ENCODE measurements around the gene ZNF626. TPM values are rescaled to one million over a fixed set of nuclear protein-coding genes. Genes with fewer than 3 reads are reported as not detected.
A peak's percentile ranks its signal among the peaks of the same experiment; 100 is the strongest.
"Not testable (repeated sequence)": the region's sequence is repeated elsewhere in the genome, so short reads cannot be mapped to it uniquely, and the experiment has no call there.

Gene ZNF626
- 10 to 100 TPM in 1 of 2 experiments, 1 to 10 TPM in 1; 9.9 to 11.2 TPM for total RNA-seq
- polyA plus RNA-seq = 17.4 TPM

DNA sequence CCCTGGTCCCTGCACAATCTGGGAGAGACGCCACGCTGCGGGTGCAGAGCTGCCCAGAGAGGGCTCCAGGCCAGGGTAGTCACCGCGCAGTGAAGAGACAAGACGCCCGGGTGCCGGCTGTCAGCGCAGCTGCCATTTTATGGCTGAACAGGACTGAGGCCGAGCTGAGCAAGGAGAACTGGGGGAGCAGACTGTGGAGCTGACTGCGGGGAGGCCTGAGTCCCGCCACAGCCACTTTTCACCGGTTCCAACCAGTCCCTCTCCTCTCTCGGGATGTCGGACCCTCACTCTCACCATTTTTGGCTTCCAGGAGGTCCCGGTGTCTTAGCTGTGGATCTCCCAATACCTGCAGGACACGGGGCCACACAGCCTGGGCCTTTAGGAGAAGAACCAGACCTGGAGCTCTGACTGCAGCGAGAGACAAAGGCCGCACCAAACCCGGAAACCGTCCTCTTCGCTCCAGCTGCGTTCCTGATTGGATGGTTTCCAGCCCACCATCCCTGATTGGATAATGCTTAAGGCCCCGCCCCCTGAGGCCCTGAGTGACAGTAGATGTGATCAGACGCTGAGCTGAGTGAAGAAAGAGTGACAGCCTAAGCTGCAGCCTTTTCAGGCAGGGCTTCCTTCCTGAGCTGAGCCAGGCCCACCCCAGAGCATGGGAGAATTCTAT, at the start of gene ZNF626:
ZNF626 (minus strand) TSS at position 422 of the 670 bp plus-strand sequence; CDS start at position 297, 125 bp downstream.
- peaks cover 51 to 81% (median 57%) of the 10 kb centered on the region in 3 donors for H3K4me1 Mint-ChIP-seq
- peaks cover 7 to 27% (median 12%) of the 10 kb centered on the region in 5 donors for H3K9me3 Mint-ChIP-seq
- peaks cover 0 to 1% of the 10 kb centered on the region in 2 donors for H3K27me3 Mint-ChIP-seq
- peak within 1 kb of the TSS; percentile 93 for H3K4me3 ChIP-seq (ENCODE audit: low read length)
- H3K27ac ChIP-seq (ENCODE audit: low read depth, low read length) = peak within 1 kb of the TSS; percentile 81
- peaks cover 4% of the 10 kb centered on the region for H3K9me3 ChIP-seq (ENCODE audit: low read length)
- CTCF ChIA-PET = interaction anchor here (0.8 to 3.3 kb wide), 2 partner anchors 96 to 119 kb away, joined by 3 to 14 read pairs; partner anchors contain the start of gene ZNF737
- POLR2A ChIA-PET = interaction anchor here (0.8 to 1.9 kb wide), 6 partner anchors 57 to 480 kb away, joined by 3 to 30 read pairs (median 6); partner anchors contain the start of genes ZNF431, ZNF66, ZNF737 and ZNF85
- DNase-seq = peak; percentile 84 to 96 (median 89)
- H3K4me3 Mint-ChIP-seq = peak within 1 kb of the TSS; percentile 92 to 98 (median 94)
- peak within 1 kb of the TSS; percentile 82 to 97 (median 96) for H3K27ac Mint-ChIP-seq
- H3K4me1 ChIP-seq (ENCODE audit: insufficient read depth, low read length) = peaks cover 7% of the 10 kb centered on the region
- no peaks in the 10 kb centered on the region for H3K36me3 ChIP-seq (ENCODE audit: insufficient read depth, low read length)
- peaks cover 14 to 42% (median 30%) of the 10 kb centered on the region in 3 donors for H3K36me3 Mint-ChIP-seq
- H3K27me3 ChIP-seq (ENCODE audit: insufficient read depth, low read length, poor library complexity, severe bottlenecking) = no peaks in the 10 kb centered on the region

- H3K4me1 Mint-ChIP-seq = peaks cover 3 to 7% (median 5%) of the 10 kb centered on the region in 3 donors
- POLR2A ChIA-PET = no interaction called here
Observed at GRCh38 chr19:20669263-20669662, 7.9 kb upstream of the ZNF626 start.

DNA sequence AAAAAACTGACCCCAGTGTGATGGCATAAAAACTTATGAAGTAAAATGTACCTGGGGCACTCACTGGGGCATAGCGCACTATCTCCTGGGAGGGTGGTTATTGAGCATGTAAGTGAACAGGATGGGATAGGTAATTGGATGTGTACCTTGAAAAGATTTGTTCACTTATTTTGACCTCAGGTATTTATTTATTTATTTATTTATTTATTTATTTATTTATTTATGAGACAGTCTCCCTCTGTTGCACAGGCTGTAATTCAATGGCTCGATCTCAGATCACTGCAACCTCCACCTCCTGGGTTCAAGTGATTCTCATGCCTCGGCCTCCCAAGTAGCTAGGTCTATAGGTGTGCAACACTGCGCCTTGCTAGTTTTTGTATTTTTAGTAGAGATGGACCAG, 5.9 kb upstream of the ZNF626 start:
- H3K4me1 ChIP-seq (ENCODE audit: insufficient read depth, low read length) = no peaks in the 10 kb centered on the region
- H3K4me3 ChIP-seq (ENCODE audit: low read length) = no peak overlapping the region
- Mint-ChIP-seq H3K36me3 (peaks cover 0 to 4% (median 0%) of the 10 kb centered on the region in 3 donors), H3K27me3 (peaks cover 0 to 1% of the 10 kb centered on the region in 2 donors), H3K4me3 (no peak overlapping the region), H3K4me1 (peaks cover 12 to 23% (median 20%) of the 10 kb centered on the region in 3 donors), H3K27ac (no peak overlapping the region), H3K9me3 (peaks cover 0 to 2% (median 0%) of the 10 kb centered on the region in 5 donors)
- DNase-seq = no peak
- H3K27ac ChIP-seq (ENCODE audit: low read depth, low read length) = no peak overlapping the region
- ChIA-PET POLR2A (no interaction called here), CTCF (no interaction called here)
- no peaks in the 10 kb centered on the region for H3K27me3 ChIP-seq (ENCODE audit: insufficient read depth, low read length, poor library complexity, severe bottlenecking)
- no peaks in the 10 kb centered on the region for H3K36me3 ChIP-seq (ENCODE audit: insufficient read depth, low read length)
- no peaks in the 10 kb centered on the region for H3K9me3 ChIP-seq (ENCODE audit: low read length)

More at GRCh38 chr19:20669263-20669662, 7.9 kb upstream of the ZNF626 start:
- no peaks in the 10 kb centered on the region for H3K36me3 ChIP-seq (ENCODE audit: insufficient read depth, low read length)
- no peak overlapping the region for H3K4me3 Mint-ChIP-seq
- no peaks in the 10 kb centered on the region for H3K27me3 ChIP-seq (ENCODE audit: insufficient read depth, low read length, poor library complexity, severe bottlenecking)
- H3K9me3 ChIP-seq (ENCODE audit: low read length) = no peaks in the 10 kb centered on the region
- CTCF ChIA-PET = no interaction called here
- H3K27me3 Mint-ChIP-seq = peaks cover 0 to under 1% of the 10 kb centered on the region in 2 donors
- H3K27ac Mint-ChIP-seq = no peak overlapping the region
- DNase-seq = no peak
- H3K36me3 Mint-ChIP-seq = peaks cover 0 to 8% (median 0%) of the 10 kb centered on the region in 3 donors
- no peak overlapping the region for H3K4me3 ChIP-seq (ENCODE audit: low read length)
- no peak overlapping the region for H3K27ac ChIP-seq (ENCODE audit: low read depth, low read length)
- no peaks in the 10 kb centered on the region for H3K4me1 ChIP-seq (ENCODE audit: insufficient read depth, low read length)
- no peaks in the 10 kb centered on the region for H3K9me3 Mint-ChIP-seq

DNA sequence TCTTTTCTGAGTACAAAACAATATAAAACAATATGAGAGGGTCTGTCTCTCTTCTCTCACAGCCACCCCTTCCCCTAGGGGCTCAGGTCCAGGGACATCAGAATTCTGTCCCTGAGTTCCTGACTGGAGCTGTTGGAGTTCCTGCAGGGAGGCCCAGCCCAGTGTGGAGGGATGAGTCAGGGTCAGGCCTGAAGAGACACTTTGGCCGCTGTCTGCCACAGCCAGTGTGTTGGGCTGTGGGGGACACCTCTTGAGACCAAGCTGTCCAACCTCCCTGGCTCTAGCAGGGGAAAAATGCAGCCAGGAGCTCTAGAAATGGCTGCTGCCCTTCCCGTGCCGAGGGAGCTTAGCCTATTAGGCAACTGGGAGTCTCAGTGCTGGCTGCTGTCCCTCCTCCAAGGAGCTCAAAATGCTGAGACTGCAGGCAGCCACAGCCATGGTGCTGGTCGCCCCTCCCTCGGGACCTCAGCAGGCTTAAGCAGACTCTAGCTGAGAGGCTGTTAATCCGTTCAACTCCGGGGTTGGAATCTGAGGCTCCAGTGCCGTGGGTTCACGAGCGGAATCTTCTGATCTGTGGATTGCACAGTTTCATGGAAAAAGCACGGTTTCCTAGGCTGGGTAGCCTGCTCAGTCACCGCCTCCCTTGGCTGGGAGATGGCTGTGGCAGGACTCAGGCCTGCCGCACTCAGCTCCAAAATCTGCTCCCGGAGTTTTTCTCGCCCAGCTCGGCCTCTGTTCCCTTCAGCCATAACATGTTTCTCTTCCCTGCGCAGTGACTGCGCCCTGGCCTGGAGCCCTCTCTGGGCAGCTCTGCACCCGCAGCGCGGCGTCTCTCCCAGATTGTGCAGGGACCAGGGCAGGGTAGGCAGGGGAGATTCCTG, 3.8 kb upstream of the ZNF626 start:
- Mint-ChIP-seq H3K27me3 (peaks cover 0 to 1% of the 10 kb centered on the region in 2 donors), H3K27ac (peak overlapping the region in 1 of 8 donors; percentile 51), H3K9me3 (peaks cover 0 to 2% (median 0%) of the 10 kb centered on the region in 5 donors), H3K4me1 (peaks cover 22 to 43% (median 34%) of the 10 kb centered on the region in 3 donors), H3K36me3 (peaks cover 0 to 10% (median 4%) of the 10 kb centered on the region in 3 donors), H3K4me3 (peak overlapping the region in 5 of 7 donors; percentile 34 to 74 (median 71))
- POLR2A ChIA-PET = no interaction called here
- Histone ChIP-seq H3K9me3 (ENCODE audit: low read length) (peaks cover 4% of the 10 kb centered on the region), H3K4me3 (ENCODE audit: low read length) (no peak overlapping the region), H3K27ac (ENCODE audit: low read depth, low read length) (no peak overlapping the region), H3K36me3 (ENCODE audit: insufficient read depth, low read length) (no peaks in the 10 kb centered on the region), H3K4me1 (ENCODE audit: insufficient read depth, low read length) (peaks cover 6% of the 10 kb centered on the region), H3K27me3 (ENCODE audit: insufficient read depth, low read length, poor library complexity, severe bottlenecking) (no peaks in the 10 kb centered on the region)
- CTCF ChIA-PET = interaction anchor here (0.5 to 0.6 kb wide), 2 partner anchors 14 to 315 kb away, joined by 3 read pairs; no protein-coding TSS in a partner anchor
- DNase-seq = no peak

GRCh38 chr19:20664475-20664874, 3.1 kb upstream of the ZNF626 start:
- H3K27me3 Mint-ChIP-seq; H3K27ac ChIP-seq (ENCODE audit: low read depth, low read length); H3K9me3 ChIP-seq (ENCODE audit: low read length); DNase-seq; POLR2A ChIA-PET; H3K4me3 ChIP-seq (ENCODE audit: low read length); H3K27me3 ChIP-seq (ENCODE audit: insufficient read depth, low read length, poor library complexity, severe bottlenecking); H3K9me3 Mint-ChIP-seq; H3K36me3 ChIP-seq (ENCODE audit: insufficient read depth, low read length); H3K4me1 ChIP-seq (ENCODE audit: insufficient read depth, low read length); CTCF ChIA-PET: not testable (repeated sequence)
- H3K4me3 Mint-ChIP-seq = peak overlapping the region in 6 of 7 donors; percentile 34 to 74 (median 71)
- peak overlapping the region in 4 of 8 donors; percentile 31 to 57 (median 48) for H3K27ac Mint-ChIP-seq
- peaks cover 0 to 13% (median 4%) of the 10 kb centered on the region in 3 donors for H3K36me3 Mint-ChIP-seq
- peaks cover 26 to 49% (median 34%) of the 10 kb centered on the region in 3 donors for H3K4me1 Mint-ChIP-seq

DNA sequence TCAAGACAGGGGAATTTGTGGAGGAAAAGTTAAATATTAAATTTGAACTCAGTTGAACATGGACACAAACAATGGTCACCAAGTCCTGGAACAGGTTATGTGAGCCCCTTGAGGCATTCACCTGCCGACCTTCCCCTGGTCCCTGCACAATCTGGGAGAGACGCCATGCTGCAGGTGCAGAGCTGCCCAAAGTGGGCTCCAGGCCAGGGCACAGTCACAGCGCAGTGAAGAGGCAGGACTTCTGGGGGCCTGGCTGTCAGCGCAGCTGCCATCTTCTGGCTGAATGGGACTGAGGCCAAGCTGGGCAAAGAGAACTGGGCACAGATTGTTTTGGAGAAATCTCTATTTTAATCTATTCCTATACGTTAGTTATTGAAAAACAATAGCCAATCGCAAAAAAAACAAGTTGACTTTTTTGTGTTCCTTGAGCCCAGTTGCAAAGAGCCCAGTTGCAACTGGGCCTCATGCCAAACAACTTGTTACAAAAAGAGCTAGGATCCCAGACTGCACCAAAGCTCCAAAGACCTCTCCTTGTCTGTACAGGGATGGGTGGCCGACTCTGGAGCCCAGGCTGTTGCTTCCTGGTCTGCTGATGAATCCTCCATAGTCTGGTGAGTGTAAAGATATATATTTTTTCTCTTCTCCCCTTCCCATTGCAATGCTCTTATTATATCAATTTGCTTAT, 1.2 kb upstream of the ZNF626 start:
- Mint-ChIP-seq H3K27ac (peak overlapping the region in 3 of 8 donors; percentile 4 to 23 (median 22)), H3K27me3 (peaks cover 0 to 1% of the 10 kb centered on the region in 2 donors), H3K4me3 (peak overlapping the region in 3 of 7 donors; percentile 5 to 35 (median 16)), H3K9me3 (peaks cover 0 to 17% (median 7%) of the 10 kb centered on the region in 5 donors), H3K4me1 (peaks cover 41 to 68% (median 49%) of the 10 kb centered on the region in 3 donors), H3K36me3 (peaks cover 9 to 30% (median 20%) of the 10 kb centered on the region in 3 donors)
- no peak overlapping the region for H3K27ac ChIP-seq (ENCODE audit: low read depth, low read length)
- H3K4me3 ChIP-seq (ENCODE audit: low read length) = no peak overlapping the region
- ChIA-PET CTCF (interaction anchor here (3.3 kb wide), 1 partner anchor 97 kb away, joined by 14 read pairs; the partner anchor contains the start of gene ZNF737), POLR2A (no interaction called here)
- H3K4me1 ChIP-seq (ENCODE audit: insufficient read depth, low read length) = peaks cover 7% of the 10 kb centered on the region
- no peak for DNase-seq
- no peaks in the 10 kb centered on the region for H3K27me3 ChIP-seq (ENCODE audit: insufficient read depth, low read length, poor library complexity, severe bottlenecking)
- H3K36me3 ChIP-seq (ENCODE audit: insufficient read depth, low read length) = no peaks in the 10 kb centered on the region
- peaks cover 4% of the 10 kb centered on the region for H3K9me3 ChIP-seq (ENCODE audit: low read length)

DNA sequence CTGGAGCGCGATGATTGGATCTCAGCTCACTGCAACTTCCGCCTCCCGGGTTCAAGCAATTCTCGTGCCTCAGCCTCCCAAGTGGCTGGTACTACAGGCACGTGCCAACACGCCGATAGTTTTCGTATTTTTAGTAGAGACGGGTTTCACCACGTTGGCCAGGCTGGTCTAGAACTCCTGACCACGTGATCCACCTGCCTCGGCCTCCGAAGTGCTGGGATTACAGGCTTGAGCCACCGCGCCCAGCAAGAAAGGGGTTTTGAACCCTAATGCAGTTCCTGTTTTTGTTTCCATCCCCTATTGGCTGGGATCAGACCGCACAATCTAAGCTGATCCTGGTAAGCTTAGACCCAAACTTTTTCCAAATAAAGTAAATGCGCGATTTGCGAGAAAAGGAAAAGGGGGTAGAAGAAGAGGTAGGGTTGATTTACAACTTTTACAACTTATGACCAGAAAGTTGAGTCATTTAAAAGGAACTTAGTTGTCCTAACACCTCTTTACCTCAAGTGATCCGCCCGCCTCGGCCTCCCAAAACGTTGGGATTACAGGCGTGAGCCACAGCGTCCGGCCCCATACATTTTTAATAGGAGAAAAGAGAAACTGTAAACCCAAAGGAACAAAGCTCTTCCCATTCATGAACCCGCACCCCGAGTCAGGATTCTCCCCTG, 764 bp downstream of the ZNF626 start:
- Histone ChIP-seq H3K27ac (ENCODE audit: low read depth, low read length) (peak overlapping the region; percentile 81), H3K27me3 (ENCODE audit: insufficient read depth, low read length, poor library complexity, severe bottlenecking) (no peaks in the 10 kb centered on the region), H3K4me1 (ENCODE audit: insufficient read depth, low read length) (peaks cover 7% of the 10 kb centered on the region), H3K9me3 (ENCODE audit: low read length) (peaks cover 4% of the 10 kb centered on the region), H3K36me3 (ENCODE audit: insufficient read depth, low read length) (no peaks in the 10 kb centered on the region), H3K4me3 (ENCODE audit: low read length) (peak overlapping the region; percentile 93)
- H3K27ac Mint-ChIP-seq = peak overlapping the region; percentile 82 to 97 (median 96)
- ChIA-PET CTCF (interaction anchor here (0.8 to 3.3 kb wide), 2 partner anchors 95 to 120 kb away, joined by 3 to 14 read pairs; partner anchors contain the start of gene ZNF737), POLR2A (interaction anchor here (1.0 to 1.9 kb wide), 5 partner anchors 56 to 262 kb away, joined by 3 to 30 read pairs (median 7); partner anchors contain the start of genes ZNF66, ZNF737 and ZNF85)
- no peak for DNase-seq
- peaks cover 11 to 32% (median 18%) of the 10 kb centered on the region in 5 donors for H3K9me3 Mint-ChIP-seq
- H3K4me3 Mint-ChIP-seq = peak overlapping the region; percentile 92 to 98 (median 94)
- peaks cover 0 to 1% of the 10 kb centered on the region in 2 donors for H3K27me3 Mint-ChIP-seq
- peaks cover 55 to 87% (median 62%) of the 10 kb centered on the region in 3 donors for H3K4me1 Mint-ChIP-seq
- peaks cover 14 to 47% (median 35%) of the 10 kb centered on the region in 3 donors for H3K36me3 Mint-ChIP-seq

Measured in CD8-positive, alpha-beta memory T cell (primary cell).